Measurements from ENCODE around the gene SVIL.
"Not testable (repeated sequence)": the region's sequence is repeated elsewhere in the genome, so short reads cannot be mapped to it uniquely, and the experiment has no call there.

- not testable (repeated sequence) for TF ChIP-seq CTCF (conservative IDR thresholded peaks at IDR 0.05; ENCODE audit: low read length); EZH2phosphoT487 (IDR thresholded peaks at IDR 0.05; ENCODE audit: borderline replicate concordance)
These were observed 85.3 kb downstream of the SVIL start for GRCh38 chr10:29549493-29549892.
